Prostate gland (tissue), 2 donors: ENCODE data around the gene ZNF614.

ENCODE experiments used
- CTCF ChIP-seq, 4 experiments: fragments of 200-600 bp in 2 of 4; fragments of 450-650 bp in 2 of 4; sonication (generic) in 2 of 4; IDR thresholded peaks; 1 replicate in 3 of 4; 2 replicates in 1 of 4; pipeline ENCODE4 v1.5.1; 2016 to 2019; ENCODE audit warnings: antibody characterized with exemption in 4 of 4, mild to moderate bottlenecking in 2 of 4, moderate library complexity in 2 of 4
- POLR2AphosphoS5 ChIP-seq: sonication (generic); formaldehyde crosslinking; IDR thresholded peaks from one replicate; pipeline ENCODE4 v1.6.1; 2017; ENCODE audit warnings: antibody characterized with exemption

DNA sequence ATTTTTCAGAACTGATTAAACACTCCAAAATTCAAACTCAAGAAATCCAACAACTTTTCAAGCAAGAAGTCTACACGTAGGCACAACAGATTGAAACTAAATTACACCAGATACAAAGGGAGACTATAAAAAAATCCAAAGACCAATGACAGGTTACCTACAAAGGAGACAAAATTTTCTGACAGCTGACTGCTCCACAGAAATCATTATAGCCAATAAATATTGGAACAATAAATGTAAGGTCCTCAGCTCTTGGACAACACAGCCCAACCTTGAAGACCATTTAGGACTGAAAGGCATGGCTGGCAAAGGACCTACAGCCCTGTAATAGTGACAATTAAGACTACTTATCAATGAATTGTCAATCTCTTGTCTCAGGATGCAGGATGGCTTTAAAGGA is 57.5 kb downstream of the ZNF614 start:
- no peak for TF ChIP-seq POLR2AphosphoS5
- TF ChIP-seq CTCF (IDR thresholded peaks at IDR 0.05) = no peak
